GM21528 (cell line): ENCODE measurements around the gene MOSPD3.

Source experiments
- ATAC-seq: cut with Tn5 transposase; IDR thresholded peaks from one replicate; pipeline ENCODE4 v1.9.1; 2021; ENCODE audit warnings: mild to moderate bottlenecking, moderate library complexity; ENCODE audit not compliant: unreplicated experiment, low FRiP score

MOSPD3 gene

DNA sequence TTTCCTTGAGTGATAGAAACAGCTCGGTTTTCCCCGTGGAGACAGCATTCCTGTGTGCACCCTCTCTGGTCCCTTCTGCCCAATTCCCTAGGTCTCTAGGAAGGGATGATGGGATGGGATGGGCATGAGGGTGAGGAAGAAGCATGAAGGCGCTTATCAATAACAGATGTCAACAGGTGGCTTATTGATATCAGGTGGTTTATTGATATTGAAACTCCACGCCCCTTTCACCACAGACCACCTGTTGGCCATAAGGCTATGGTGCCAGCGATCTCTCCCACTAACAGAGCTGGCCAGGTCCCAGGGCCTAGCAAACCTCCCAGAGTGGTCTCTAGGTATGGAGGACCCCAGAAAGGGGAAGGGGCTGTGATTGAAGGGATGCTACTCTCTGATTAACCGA is 7.9 kb downstream of the MOSPD3 start:
- no peak for ATAC-seq

DNA sequence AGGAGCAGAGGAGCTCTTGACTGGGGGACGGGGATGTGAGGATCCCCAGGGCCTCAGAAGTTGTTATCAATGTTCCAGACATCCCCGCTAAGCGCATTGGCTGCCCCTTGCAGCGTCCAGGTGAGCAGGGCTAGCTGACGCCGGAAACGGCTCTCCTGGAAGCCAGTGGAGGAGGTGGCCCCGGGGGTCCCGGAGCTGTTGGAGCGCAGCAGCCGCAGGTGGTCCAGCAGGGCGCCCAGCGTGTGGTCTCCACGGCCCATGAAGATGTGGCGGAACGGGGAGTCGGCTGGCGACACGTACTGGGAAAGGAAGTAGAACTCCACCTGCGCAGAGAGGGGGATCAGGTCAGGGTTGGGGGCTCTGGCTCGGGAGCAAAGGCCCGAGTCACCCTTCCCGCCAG is 8.5 kb downstream of the MOSPD3 start:
- ATAC-seq, result no peak

- ATAC-seq, result no peak
Measured at GRCh38 chr7:100621554-100621953, 9.2 kb downstream of the MOSPD3 start.

DNA sequence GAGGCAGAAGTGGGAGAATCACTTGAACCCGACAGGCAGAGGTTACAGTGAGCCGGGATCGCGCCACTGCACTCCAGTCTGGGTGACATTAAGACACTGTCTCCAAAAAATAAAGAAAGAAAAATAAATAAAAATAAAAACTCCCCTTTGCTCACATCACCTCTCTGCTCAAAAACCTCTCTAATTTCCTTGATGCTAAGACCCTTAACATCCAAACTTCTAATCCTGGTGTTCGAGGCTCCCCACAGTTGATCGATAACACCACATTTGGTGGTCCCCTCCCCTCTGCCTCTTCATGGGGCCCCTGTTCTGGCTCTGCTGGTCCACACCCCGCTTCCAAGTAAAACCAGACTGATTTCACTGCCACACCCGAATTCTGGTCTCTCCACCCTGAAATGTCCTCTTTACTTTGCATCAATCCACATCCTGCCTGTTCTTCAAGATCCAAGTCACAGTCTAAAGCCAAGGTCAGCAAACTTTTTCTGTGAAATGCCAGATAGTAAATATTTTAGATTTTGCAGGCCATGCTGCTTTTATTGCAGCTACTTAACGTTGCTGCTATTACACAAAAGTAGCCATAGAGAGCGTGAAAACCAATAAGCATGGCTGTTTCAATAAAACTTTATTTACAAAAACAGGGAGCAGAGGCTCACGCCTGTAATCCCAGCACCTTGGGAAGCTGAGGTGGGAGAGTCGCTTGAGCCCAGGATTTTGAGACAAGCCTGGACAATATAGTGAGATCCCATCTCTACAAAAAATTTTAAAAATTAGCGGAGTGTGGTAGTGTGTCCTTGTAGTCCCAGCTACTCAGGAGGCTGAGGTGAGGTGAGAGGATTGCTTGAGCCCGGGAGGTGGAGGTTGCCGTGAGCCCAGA is 11.8 kb downstream of the MOSPD3 start:
- ATAC-seq, result no peak

DNA sequence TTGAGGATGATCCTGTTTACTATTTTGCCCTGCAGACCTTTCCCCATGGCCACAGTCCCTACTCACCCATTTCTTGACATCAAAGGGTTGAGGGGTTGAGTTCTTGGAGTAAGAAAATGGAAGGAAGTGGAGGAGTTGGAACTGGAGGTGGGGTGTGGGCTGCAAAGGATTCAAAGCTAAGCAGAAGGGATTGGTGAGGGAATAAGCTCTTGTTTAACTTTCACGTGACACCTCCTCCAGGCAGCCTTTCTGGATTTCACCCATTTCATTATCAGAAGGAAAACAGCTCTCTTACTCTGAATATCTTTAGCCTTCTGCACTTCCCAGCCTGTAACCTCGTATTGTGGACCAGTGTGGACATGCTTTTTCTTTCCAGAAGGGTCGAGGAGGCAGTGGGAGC is 13.7 kb downstream of the MOSPD3 start:
- no peak for ATAC-seq

GRCh38 chr7:100626530-100627237 is 14.3 kb downstream of the MOSPD3 start:
- ATAC-seq, result peak; percentile 74

DNA sequence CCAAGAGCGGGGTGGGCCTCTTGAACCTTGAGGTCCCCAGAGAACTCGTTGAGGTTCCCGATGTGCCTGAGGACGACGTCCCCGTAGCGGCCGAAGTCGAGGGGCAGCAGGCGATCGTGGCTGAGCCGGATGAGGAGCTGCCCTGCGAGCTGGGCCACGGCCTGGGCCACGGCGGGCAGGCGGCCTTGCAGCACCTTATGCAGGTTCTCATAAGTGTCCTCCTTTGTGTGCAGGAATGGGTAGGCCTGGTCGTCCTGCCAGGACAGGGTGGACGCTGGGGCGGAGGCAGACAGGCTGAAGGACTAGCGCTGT is 14.9 kb downstream of the MOSPD3 start:
- no peak for ATAC-seq

- ATAC-seq, result no peak
Measured at GRCh38 chr7:100629117-100629716, 16.9 kb downstream of the MOSPD3 start.

GRCh38 chr7:100630066-100630465 is 17.7 kb downstream of the MOSPD3 start:
- no peak for ATAC-seq

- no peak for ATAC-seq
Measured at GRCh38 chr7:100632951-100633717, 20.8 kb downstream of the MOSPD3 start.

GRCh38 chr7:100639995-100640516 is 27.7 kb downstream of the MOSPD3 start:
- no peak for ATAC-seq

DNA sequence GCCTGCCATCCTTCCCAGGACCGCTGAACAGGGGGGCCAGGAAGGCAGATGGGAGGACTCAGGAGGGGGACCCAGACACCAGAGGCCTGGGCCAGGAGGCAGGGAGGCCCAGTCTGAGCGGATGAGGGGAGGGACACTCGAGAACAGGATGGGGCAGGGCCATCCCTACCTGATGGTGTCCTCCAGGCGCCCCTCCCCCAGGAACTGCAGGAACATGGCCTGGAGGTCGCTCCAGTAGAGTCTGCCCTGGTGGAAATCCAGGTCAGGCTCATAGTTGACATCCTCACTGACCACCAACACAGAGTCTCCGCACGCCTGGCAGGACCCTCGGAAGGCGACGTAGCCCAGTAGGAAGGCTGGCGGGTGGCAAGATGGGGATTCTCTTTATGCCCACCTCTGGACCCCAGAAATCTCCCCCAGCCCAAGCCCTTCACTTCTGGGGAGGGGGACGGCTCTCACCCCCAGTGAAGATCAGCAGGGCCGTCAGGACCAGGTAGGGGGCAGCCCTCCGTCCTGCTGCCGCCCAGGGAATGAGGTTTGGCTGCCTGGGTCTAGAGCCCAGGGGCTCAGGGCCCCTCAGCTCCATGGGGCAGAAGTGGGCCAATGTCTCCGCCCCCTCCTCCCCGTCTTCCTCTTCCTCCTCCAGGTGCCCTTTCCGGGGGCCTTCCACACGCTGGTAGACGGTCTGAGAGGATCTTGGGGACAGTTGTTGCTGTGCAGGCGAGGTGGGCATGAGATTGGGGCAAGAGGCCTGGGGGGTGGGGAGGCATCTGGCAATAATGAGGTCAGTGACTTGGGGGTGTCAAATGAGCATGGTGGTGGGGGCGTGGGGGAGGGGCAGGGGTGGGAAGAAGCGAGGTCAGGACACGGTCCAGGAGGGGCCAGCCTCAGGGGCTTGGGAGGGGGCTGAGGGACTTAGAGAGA is 28.4 kb downstream of the MOSPD3 start:
- no peak for ATAC-seq

GRCh38 chr7:100641463-100641859 is 29.1 kb downstream of the MOSPD3 start, which contains the start of gene TFR2:
Gene TFR2, minus strand, starts transcription at chr7:100641552. Its CDS starts 43 bp downstream, at chr7:100641509.
- ATAC-seq, result no peak

DNA sequence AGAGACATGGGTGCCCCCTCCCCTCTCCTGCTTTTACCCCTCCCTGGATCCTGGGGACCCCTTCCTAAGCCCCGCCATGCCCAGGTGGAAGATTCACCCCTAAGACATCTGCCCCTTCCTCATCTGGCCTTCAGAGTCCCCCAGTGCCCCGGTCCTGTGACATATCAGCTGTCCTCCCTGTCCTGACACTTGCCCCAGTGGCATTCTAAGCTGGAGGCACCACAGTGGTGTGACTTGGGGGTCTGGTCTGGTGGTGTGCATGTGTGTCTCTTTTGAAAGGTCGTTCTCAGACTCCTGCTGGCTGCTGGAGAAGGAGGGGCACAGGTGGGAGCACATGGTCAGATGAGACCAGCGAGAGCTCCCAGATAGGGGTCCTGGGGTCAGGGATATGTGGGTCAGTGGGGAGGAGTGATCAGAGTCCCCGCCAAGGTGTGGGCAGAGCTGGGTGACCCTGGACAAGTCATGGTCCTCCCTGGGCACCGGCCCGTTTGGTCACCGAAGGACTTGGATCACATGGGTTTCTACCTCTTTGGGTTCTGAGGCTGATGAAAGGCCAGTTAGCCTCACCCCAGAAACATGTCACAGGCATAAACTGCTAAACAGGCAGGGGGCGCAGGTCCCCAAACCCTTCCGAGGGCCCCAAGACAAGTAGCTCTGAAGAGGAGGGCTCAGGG is 29.7 kb downstream of the MOSPD3 start:
- no peak for ATAC-seq

- no peak for ATAC-seq
Measured at GRCh38 chr7:100642534-100642907, 30.2 kb downstream of the MOSPD3 start.

DNA sequence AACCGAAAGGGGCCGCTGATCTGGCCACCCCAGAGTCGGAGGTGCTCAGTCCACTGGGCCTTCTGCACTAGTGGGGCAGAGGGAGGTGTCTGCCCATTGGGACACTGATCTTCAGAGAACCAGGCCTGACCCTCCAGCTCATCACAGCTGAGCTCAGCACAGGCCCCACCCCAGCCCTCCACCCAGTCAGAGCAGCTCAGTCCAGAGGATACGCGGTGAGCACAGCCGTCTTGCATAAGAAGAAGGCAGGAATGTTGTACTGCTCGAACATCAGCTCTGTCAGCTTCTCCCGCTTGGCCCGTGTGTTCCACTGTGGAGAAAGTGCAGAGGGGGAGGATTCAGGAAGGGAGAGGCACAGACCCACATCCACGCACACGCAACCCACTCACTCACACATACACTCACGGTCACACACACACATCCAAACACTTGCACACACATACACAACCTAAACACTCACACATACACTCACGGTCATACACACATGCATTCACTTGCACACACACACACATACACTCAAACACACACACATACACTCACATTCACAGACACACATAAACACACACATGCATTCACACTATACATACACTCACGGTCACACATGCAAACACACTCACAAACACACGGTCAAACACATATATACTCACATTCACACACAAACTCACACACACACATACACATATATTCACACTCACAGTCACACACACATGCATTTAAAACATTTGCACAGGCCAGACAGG is 37.7 kb downstream of the MOSPD3 start:
- no peak for ATAC-seq

DNA sequence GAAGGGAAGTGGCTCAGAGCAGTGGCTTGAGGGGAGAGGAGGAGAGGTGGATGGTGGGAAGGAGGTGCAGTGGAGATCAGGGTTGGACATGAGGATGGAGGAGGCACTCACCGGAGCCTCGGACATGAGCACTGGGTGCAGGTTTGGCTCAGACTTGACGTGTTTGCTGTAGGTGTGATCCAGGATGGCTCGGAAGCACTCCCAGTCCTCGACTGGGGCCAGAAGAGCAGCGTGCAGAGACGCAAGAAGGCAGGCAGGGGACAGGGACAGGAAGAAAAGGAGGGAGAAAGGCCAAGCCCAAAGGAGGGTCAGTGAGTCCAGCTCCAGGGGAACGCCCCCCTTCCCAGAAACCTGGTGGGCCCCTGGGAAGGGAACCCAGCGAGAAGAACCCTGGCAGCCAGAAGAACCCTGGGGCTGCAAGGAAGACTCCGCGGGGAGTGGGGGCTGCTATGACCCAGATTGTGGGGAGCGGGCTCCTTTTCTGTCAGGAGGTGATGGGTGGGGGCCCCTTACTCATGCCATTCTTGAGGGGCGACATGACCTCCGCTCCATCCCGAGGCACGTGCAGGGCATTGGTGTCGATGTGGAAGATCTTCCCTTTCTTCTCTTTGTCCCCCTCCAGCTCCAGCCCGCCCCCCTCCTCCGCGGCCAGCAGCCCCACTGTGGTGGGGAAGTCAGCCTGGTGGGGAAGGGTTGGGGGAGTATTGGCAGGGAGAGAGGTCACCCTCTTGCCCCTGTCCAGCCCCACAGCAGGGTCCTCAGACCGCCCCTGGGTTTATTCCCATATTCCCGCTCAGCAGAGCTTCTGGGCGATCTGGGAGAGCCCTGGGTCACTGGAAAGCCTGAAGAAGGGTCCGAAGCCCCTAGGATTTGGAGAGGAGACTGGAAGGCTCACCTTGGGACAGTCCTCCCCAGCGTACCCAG is 42.8 kb downstream of the MOSPD3 start:
- no peak for ATAC-seq
